ENCODE results near the gene CD74. TPM values are rescaled to one million over a fixed set of nuclear protein-coding genes. Genes with fewer than 3 reads are reported as not detected.

The CD74 gene
- total RNA-seq, 1 donor from 2014 or later, result 251 TPM

GRCh38 chr5:150364004-150364403, 48.7 kb downstream of the CD74 start:
- TF ChIP-seq, protein P1, sequence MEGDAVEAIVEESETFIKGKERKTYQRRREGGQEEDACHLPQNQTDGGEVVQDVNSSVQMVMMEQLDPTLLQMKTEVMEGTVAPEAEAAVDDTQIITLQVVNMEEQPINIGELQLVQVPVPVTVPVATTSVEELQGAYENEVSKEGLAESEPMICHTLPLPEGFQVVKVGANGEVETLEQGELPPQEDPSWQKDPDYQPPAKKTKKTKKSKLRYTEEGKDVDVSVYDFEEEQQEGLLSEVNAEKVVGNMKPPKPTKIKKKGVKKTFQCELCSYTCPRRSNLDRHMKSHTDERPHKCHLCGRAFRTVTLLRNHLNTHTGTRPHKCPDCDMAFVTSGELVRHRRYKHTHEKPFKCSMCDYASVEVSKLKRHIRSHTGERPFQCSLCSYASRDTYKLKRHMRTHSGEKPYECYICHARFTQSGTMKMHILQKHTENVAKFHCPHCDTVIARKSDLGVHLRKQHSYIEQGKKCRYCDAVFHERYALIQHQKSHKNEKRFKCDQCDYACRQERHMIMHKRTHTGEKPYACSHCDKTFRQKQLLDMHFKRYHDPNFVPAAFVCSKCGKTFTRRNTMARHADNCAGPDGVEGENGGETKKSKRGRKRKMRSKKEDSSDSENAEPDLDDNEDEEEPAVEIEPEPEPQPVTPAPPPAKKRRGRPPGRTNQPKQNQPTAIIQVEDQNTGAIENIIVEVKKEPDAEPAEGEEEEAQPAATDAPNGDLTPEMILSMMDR (IDR thresholded peaks at IDR 0.05; ENCODE audit: borderline replicate concordance), result no peak
- intact Hi-C loops (cut with micrococcal nuclease), result no loop called here
- H3K9me3 ChIP-seq (replicated peaks), result no peaks in the 10 kb centered on the region
- H3K27ac ChIP-seq (replicated peaks), result no peak overlapping the region
- no peak for DNase-seq
- no peaks in the 10 kb centered on the region for H3K27me3 ChIP-seq (ENCODE audit: low read depth)
- H3K4me3 ChIP-seq, result no peak overlapping the region
- peaks cover 4% of the 10 kb centered on the region for H3K4me1 ChIP-seq
- peaks cover 79% of the 10 kb centered on the region for H3K36me3 ChIP-seq

GRCh38 chr5:150363185-150363584, 49.5 kb downstream of the CD74 start:
- DNase-seq, result no peak
- TF ChIP-seq, protein P1 (IDR thresholded peaks at IDR 0.05; ENCODE audit: borderline replicate concordance), result no peak
- peaks cover 71% of the 10 kb centered on the region for H3K36me3 ChIP-seq

GRCh38 chr5:150361301-150361700, 51.4 kb downstream of the CD74 start:
- peaks cover 56% of the 10 kb centered on the region for H3K36me3 ChIP-seq
- TF ChIP-seq, protein P1 (IDR thresholded peaks at IDR 0.05; ENCODE audit: borderline replicate concordance), result no peak

More at GRCh38 chr5:150363185-150363584, 49.5 kb downstream of the CD74 start:
- Histone ChIP-seq H3K27me3 (ENCODE audit: low read depth) (no peaks in the 10 kb centered on the region), H3K27ac (replicated peaks) (no peak overlapping the region), H3K4me3 (no peak overlapping the region), H3K9me3 (replicated peaks) (no peaks in the 10 kb centered on the region), H3K4me1 (peaks cover 12% of the 10 kb centered on the region)
- intact Hi-C loops (cut with micrococcal nuclease), result no loop called here

GRCh38 chr5:150358261-150359095, 54.2 kb downstream of the CD74 start:
- no peaks in the 10 kb centered on the region for H3K27me3 ChIP-seq (ENCODE audit: low read depth)
- no peak for DNase-seq
- peaks cover 28% of the 10 kb centered on the region for H3K36me3 ChIP-seq
- intact Hi-C loops (cut with micrococcal nuclease), result loop anchor here (10.0 kb wide), 1 partner anchor 204 kb away; the partner anchor contains the start of gene PDGFRB
- H3K9me3 ChIP-seq (replicated peaks), result no peaks in the 10 kb centered on the region
- H3K27ac ChIP-seq (replicated peaks), result peak overlapping the region; percentile 73
- TF ChIP-seq, protein P1 (IDR thresholded peaks at IDR 0.05; ENCODE audit: borderline replicate concordance), result no peak
- H3K4me3 ChIP-seq, result peak overlapping the region; percentile 99
- H3K4me1 ChIP-seq, result peaks cover 25% of the 10 kb centered on the region

More at GRCh38 chr5:150361301-150361700, 51.4 kb downstream of the CD74 start:
- no peak for DNase-seq
- H3K9me3 ChIP-seq (replicated peaks), result no peaks in the 10 kb centered on the region
- H3K4me3 ChIP-seq, result no peak overlapping the region
- H3K27me3 ChIP-seq (ENCODE audit: low read depth), result no peaks in the 10 kb centered on the region
- no peak overlapping the region for H3K27ac ChIP-seq (replicated peaks)
- peaks cover 25% of the 10 kb centered on the region for H3K4me1 ChIP-seq
- intact Hi-C loops (cut with micrococcal nuclease), result no loop called here

DNA sequence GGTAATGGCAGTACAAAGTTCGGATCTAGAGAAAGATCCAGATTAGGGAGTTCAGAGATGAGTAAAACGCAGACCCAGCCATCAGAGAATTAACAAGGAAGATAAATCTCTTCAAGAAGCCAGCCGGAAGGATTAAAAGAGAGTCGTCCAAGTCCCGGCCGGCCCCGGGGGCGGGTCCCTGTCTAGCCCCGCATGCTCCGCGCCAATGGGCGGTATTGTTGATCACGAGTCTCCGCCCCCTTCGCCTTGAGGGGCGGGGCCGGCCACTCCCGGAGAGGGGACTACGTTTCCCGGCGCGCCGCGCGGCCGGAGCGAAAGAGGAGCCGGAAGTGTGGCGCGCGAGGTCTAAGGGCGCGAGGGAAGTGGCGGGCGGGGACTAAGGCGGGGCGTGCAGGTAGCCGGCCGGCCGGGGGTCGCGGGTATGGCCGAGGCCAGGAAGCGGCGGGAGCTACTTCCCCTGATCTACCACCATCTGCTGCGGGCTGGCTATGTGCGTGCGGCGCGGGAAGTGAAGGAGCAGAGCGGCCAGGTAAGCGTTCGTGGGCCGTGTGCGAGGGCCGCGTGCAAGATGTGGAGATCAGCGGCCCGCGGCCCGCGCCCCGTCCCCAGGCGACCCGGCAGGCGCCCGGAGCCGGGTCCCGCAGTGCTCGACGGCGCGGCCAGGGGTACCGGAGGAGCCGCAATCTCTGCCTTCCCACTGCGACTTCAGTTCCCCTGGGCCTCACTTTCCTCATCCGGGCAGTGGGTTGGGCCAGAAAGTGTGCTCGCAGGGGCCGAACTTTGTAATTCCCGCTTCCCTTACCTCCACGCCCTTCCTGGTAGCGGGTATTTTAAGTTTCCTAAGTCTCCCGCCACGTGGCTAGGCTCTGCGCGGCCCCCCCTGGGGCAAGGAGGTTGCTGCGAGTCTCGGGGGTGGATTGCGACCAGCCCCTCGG, 55.1 kb downstream of the CD74 start, which contains the start of gene TCOF1:
TCOF1 (plus strand) TSS at position 372 of the 935 bp plus-strand sequence; CDS start at position 422, 50 bp downstream.
- TF ChIP-seq, protein P1 (IDR thresholded peaks at IDR 0.05; ENCODE audit: borderline replicate concordance), result no peak
- Histone ChIP-seq H3K27ac (replicated peaks) (peak within 1 kb of the TSS; percentile 73), H3K4me3 (peak within 1 kb of the TSS; percentile 99), H3K9me3 (replicated peaks) (no peaks in the 10 kb centered on the region), H3K36me3 (peaks cover 19% of the 10 kb centered on the region), H3K27me3 (ENCODE audit: low read depth) (no peaks in the 10 kb centered on the region), H3K4me1 (peaks cover 25% of the 10 kb centered on the region)
- intact Hi-C loops (cut with micrococcal nuclease), result loop anchor here (10.0 kb wide), 1 partner anchor 203 kb away; the partner anchor contains the start of gene PDGFRB
- peak; percentile 96 for DNase-seq
